CD4-positive, alpha-beta T cell treated with Interleukin-21 for 1 hour (primary cell): Measurements from ENCODE around the gene UVRAG.

ENCODE experiments used
- DNase-seq: peaks from one replicate; pipeline ENCODE4 v3.0.0-alpha.2; 2020

UVRAG gene

DNA sequence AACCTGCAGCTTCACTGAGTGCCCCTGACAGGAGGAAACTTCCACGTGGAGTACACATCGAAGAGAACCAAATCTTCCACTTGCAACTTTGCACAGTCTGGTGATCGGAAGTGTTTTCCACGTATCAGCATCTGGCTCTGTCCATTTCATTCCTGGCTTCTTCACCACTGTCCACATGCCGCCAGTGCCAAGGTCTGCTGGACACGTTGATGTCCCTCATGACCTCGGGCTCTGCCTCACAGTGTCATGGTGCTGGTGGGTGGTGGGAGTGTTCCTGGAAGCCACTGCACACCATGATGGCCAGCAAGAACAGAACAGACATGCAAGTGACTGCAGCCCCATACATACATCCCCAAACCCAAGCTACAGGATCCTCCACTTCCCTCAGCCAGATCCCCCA lies 342.9 kb downstream of the UVRAG start:
- no peak for DNase-seq

DNA sequence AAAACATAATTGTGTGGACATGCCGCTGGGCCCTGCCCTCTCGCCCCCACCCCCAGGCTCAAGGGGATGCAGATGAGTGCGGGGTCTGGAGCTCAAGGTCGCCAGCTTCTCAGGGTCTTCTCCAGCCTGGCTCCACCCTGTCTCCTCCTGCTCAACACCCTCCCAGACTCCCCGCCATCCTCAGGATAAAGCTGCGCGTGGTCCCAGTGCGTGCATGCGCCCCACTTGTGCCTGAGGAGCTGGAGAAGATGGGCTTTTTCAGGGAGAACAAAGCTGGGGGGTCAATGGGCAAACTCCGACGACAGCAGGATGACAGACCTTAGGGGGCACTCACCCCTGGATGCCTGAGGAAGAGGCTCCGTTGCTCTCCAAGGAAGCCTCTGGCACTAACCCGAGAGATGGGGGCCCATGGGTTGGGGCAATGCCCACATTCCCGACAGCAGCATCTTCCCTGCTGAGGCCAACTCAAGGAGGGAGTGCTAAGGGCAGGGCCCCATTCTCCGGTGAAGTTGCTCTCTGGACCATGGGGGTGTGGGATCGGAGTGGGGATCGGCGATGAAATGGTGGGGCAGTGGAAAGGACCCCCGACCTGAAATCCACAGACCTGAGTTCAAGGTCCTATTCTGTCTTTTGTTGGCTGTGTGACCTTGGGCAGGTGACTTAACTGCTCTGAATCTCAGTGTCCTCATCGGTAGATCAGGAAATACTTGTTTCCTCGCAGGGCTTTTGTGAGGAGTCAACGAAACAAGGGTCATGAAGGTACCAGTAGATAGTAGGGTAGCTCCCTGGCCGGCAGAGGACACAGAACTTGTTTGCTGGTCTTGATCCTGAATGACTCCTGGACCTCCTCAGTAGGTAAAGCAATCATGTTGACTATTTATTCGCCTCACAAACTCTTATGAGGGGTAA lies 343.6 kb downstream of the UVRAG start:
- DNase-seq: no peak

DNA sequence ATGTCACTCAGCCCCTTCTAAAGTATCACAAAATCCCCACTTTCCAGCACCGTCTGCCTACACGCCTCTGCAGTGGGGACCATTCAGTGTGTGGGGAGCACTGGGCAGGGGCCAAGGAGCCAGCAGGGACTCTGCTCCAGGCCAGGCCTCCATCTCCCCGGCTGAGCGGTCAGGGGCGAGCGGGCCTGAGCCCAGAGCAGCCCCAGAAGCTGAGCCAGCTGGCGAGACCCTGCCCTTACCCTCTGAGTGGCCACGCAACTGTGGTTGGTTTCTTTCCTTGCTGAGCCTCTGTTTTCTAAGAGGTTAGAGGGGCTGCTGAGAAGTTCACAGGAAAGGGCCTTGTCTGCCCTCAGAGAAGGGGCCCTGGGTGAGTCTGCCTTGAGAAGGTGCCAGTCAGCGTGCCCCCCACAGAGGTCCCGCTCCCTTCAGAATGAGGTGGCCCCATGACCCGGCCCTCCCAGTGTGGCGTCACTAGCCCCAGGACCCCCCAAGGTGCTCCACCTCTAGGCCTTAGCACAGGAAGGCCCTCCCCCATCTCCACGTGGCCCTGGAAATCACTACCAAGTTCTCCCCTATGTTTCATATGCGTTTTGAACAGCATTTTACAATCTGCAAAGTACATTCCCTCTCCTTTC lies 344.4 kb downstream of the UVRAG start:
- no peak for DNase-seq

DNA sequence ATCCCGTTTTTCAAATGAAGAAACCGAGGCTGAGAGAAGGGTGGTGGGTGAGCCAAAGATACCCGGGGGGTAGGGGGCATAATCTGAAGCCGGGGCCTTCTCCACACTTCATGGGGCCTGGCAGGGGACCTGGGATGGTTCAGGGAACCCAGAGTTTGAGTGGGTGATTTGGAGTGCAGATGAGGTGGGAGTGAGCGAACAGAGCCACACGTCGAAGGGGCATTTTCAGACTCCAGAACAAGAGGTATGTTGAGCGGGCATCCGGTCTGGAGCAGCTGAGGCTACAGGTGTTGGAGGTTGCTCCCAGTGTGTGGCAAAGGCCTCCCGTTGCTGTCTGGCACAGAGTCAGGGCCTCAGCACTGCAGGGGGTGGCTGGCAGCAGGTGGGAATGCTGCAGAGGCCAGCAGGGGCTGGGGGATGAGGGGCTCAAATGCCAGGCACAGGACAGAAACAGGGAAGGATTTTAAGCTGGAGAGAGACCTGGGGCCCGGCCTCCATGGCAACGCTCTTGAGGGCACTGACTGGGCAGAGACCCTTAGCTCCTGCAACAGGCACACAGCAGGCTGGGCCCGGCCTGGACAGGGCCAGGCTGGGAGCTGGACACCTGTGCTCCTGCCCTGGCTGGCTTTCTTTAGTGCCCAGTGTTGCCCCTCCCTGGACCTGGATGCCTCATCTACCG lies 345.1 kb downstream of the UVRAG start:
- no peak for DNase-seq

DNA sequence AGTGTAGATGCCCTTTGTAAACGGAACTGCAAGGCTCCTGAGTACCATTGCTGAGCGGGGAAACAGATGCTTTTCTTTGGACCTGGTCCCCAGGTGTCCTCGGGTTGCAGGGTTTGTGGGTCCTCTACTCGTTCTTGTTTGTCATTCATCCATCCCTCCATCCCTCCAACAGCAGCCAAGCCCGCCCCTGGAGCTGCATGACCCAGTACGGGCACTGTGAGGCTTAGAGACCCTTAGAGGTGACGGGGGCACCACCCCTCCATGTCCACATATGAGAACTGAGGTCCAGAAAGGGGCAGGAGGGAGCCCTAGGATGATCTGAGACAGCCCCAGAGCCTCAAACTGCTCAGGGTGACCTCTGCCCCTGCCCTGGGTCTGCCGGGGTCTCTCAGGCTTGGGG lies 345.8 kb downstream of the UVRAG start:
- DNase-seq: no peak

DNA sequence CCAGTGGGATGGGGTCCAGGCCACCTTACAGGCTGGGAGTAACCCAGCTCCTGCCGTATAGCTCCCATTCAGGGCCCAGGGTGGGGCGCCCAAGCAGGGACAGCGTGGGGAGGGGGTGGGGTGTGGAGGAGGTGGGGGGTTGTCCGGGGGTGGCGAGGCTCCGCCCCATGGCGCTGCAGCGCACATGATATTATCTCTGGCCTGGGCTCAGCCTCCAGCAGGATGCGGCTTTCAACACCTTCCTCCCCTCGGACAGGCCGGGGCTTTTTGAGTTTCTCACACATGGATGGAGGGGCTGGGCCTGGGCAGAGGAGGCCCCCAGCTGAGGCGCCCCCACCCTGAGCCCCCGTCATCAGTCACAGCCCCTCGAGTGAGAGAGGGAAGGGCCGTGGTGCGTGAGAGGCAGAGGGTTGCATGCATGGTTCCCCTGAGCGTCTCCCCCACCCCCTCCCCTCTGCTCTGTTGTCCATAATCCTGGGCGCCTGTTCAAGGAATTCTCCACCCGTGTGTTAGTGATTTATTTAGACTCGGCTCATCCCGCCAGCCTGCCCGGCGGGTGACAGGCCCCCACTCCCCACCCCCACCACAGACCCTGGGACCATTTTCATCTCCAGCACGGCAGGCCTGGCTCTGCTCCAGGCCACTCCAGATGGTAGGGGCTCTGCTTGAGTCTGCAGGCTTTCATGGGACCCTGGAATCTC lies 346.4 kb downstream of the UVRAG start:
- no peak for DNase-seq

DNA sequence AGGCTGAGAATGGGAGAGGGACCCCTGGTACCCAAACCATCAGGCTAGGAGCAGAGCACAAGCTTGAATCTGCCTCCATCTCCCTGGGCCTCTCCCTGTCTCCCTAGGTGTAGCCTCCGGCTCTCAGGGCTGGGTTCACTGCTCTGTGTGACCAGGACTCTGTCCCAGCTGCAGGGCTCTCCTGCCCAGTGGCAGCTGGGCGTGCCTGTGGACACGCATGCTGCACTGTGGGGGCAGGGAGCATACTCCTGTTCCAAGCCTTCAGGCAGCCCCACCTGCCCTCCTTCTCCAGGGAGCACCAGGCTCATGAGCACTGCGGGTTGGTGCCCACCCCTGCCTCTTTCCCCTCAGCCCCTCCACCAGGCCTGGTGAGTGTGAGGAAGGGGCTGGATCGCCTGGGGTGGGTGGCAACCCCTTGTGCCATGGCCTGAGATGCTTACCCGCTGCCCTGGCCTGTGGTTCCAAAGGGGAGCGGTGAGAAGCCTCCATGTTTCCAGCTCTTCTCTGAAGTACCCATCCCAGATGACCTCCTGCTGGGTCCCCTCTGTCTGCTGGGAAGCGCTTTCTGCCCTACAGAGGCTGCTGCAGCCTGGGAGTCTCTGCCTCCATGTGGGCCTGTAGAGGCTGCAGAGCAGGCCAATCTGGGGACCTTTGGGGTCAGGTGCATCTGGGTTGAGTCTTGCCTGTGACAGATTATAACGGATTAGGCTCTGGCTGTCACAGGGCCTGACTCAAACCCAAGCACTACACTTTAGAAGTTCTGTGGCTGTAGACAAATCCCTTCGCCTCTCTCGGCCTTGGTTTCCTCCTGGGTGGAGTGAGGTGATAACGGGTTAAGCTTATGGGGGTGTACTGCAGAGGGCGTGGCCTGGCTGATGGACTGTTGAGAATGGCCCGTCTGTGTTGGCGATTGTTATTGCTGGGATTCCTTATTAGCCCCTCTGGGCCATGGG lies 347.6 kb downstream of the UVRAG start:
- DNase-seq: no peak

DNA sequence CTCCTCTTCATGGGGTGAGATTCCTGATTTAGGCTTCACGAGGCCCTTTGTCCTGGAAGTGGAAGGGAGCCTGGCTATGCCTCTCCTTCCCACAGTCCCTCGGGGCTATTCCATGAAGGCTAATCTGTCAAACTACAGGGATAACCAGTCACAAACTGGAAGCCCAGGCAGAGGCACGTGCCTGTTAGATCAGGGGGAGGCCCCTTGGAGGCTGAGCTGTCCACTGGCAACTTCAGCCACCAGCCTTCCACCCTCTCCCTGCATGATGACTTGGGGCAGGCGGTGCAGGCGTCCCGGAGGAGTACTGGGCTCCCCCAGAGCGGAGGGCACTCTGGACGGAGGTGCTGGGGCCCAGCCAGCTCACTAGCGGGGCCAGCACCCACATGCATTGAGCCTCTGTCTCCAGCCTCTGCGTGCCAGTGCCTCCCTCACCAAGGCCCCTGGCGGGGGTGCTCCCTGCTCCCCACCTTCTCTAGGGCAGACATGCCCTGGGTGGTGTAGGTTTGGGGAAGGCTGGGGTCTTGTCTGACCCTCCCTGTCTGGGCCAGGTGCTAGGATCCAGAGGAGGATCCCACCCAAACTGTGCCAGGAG lies 348.4 kb downstream of the UVRAG start:
- no peak for DNase-seq

DNA sequence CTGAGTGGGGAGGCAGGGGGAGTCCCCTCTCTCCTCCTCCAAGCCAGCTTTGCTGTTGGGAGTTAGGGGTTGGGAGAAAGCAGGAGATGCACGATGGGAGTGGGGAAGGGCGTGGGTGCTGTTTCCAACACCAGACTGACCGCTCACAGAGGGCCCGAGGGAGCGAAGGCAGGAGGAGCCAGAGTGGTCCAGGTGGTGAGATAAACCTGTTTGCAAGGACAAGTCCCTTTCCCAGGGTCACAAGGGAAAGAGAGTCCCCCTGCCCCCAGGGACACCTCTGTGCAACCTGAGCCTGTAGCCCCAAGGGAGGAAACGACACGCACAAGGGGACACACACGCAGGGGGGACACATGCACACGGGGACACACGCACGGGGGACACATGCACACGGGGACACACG lies 349.1 kb downstream of the UVRAG start:
- no peak for DNase-seq

DNA sequence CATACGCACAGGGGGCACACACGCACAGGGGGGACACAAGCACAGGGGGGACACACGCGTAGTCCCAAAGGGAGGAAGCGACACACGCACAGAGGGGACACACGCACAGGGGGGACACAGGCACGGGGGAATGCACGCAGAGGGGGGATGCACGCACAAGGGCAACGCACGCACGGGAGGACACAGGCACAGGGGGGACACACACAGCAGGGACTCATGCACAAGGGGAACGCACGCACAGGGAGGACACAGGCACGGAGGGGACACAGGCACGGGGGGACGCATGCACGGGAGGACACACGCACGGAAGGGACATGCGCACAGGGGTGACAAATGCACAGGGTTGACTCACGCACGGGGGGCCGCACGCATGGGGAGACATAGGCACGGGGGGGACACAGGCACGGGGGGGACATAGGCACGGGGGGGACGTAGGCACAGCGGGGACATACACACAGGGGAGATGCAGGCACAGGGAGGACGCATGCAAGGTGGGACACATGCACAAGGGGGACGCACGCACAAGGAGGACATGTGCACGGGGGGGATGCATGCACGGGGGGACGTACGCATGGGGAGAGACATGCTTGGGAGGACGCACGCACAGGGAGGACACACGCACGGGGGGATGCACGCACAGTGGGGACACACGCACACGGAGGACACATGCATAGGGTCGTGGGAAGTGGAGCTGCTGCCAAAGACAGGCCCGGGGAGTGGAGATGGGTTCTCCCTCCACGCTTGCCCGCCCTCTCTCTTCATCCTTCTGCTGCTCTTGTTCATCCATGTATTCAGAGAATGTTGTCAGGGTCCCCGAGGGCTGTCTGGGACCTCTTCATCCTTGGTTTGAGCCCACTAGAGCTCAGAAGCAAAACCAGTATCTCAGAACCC lies 350.1 kb downstream of the UVRAG start:
- no peak for DNase-seq

DNA sequence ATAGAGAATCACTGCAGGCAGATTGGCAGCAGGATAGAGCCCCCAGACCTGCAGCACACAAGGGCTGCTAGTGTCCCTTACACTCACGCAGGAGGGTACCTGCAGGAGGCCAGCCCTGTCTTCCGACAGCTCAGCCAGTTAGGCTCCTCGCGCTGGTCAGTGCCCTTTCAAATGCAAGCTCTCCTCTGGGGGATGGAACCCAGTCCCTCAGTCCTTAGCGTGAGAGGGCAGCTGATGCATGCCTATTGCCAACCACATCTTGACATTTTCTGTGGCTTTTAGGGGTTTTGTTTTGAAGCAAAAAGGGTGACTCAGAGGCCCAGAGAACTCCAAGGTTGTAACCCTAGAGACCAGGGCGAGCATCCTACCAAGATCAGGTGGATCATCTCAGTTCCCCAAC lies 351.3 kb downstream of the UVRAG start:
- DNase-seq: no peak

DNA sequence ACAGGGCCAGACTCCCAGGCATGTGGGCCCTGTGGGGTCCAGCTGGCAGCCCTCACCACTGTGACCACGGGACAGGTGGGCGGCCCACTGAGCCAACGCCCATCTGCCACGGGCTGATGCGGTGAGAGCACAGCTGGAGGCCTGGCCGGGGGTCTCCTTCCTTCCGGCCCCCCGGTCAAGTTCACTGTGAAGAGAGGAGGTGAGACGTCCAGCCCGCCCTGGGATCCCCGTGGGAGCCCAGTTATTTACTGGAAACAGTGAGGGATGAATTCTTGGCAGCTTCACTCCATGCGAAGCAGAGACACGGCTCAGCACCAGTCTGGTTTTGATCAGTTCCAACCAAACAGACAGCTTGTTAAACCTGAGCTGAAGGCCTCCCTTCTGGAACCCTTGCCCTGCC lies 352.6 kb downstream of the UVRAG start:
- no peak for DNase-seq

DNA sequence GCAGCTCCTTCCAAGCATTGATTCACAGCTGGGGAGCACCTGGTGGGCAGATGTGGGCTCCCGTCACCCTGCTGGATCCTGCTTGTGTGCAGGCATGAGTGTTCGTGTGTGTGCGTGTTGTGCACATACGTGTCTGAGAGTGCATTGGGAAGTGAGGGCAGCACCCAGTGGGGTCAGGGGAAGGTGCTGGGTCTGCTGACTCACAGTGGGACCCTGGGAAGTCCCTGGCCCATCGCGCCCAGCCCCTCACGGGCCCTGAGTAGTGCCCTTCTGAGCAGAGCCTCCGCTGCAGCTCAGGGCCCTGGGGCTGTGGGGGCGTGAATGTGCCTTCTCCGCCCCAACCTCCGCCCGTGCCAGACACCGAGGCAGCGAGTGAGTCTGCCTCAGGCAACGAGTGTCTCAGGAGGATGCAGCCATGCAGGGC lies 354.5 kb downstream of the UVRAG start:
- no peak for DNase-seq

DNA sequence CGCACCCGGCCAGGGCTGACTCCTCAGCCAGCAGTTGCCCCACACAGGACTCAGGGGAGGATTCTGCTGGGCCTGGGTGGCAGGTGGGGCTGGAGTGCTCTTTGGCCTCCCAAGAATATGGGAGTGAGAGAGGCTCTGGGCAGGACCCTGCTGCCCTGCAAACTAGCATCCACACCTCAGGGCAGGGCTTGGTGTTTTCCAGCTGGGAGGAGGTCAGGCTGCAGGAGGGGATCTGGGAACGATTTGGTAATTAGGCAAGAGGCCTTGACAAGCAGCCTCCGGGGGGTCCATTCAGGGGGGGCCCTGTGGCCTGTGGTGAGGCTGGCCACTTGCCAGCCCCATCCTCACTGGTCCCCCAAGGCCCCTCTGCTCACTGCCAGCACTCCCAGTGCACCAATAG lies 355.5 kb downstream of the UVRAG start:
- no peak for DNase-seq

DNA sequence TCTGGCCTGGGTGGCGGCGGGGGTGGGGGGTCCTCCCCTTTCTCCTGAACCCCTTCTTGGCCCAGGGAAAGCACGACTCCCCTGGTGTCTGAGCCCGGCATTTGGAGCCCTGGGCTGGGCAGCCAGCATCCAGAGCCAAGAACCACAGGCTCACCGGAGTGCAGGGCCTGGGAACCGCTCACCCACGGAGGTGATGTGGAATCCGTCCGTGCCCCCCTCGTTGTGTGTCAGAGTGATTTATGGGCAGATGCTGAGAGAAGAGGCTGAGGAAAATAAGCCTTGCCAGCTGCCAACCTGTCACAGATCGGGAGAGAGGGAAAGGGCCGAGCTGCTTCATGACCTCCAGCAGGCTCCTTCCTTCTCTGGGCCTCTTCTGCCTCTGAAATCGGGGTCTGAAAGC lies 357.6 kb downstream of the UVRAG start:
- no peak for DNase-seq

DNA sequence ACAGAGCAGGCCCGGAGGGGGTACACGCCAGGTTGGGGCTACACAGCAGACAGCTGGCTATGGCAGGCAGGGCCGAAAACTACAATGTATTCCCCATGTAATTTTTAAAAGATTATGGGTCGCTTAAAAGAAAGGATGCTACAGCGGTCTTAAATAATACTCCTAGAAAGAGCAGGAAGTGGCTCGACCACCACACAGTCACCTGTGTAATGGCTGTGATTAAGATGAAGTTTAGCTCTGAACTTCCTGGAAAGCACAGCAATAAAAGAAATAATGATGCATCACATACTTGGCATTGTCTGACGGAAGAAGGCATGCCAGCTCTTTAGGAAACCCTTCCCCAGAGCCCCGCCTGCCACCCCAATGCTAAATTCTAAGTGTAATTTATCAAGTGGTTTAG lies 358.7 kb downstream of the UVRAG start:
- no peak for DNase-seq

DNA sequence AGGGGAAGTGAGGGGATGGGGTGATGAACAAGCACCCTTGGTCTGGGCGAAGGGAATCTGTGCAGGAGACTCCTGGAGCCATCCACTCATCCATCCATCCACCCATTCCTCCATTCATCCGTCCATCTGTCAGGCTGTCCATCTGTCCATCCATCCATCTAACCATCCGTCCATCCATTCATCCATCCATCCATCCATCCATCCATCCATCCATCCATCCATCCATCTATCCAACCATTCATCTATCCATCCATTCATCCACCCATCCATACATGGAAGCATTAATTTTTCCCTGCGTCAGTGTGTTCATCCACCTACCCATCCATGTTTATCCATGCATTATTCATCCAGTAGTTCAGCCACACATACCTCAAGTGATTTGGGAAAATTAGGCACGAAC lies 359.3 kb downstream of the UVRAG start:
- DNase-seq: no peak

DNA sequence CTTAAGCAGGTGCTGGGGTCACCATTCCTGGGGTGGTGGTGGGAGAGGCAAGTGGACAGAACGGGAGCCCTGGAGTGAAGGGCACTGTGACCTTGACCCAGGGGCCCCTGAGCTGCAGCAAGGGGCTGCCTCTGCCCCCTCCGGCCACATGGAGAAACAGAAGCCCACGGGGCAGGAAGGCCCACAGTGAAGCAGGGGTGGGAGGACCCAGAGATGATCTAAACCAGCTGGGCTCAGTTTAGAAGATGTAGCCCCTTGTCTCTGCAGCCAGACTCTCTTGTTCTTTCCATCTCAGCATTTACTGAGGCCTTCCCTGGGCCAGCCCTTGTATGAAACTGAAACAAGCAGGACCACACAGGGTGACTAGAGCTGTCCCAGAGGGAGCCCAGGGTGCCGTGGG lies 360.8 kb downstream of the UVRAG start:
- no peak for DNase-seq

DNA sequence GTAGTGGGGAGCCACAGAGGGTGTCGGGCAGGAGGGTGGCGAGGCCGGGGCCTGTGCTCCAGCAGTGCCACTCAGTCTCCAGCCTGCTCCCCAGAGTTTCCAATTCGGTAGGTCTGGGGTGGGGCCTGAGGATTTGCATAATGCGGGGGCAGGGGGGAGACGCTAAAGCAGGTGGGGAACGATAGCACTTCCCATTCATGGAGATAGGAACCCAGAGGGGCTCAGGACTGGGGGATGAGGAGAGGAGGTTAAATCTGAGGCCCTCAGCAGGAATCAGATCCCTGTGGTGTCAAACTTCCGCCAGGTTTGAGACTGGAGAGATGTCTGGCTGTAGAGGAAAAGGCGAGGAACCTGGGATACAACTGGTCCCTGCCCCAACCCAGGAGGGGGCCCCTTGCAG lies 361.5 kb downstream of the UVRAG start:
- no peak for DNase-seq

DNA sequence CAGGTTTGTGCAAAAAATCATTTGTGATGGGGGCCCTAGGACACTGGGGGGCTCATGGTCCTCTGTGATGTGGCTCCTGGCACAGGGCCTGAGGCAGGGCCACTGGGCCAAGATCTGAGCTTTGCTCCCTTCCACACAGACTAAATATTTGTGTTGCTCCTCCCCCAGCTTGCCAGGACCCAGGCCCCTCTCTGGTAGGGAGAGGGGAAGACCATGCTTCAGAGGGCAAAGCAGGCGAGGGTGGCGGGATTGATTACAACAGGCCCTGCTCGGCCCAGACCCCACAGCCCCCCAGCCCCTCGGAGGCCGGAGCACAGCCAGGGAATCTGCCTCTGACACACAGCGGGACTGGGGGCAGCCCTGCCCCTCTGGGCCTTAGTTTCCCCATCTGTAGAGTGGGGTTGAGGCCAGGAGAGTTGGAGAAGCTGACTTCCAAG lies 362.3 kb downstream of the UVRAG start:
- DNase-seq: no peak

DNA sequence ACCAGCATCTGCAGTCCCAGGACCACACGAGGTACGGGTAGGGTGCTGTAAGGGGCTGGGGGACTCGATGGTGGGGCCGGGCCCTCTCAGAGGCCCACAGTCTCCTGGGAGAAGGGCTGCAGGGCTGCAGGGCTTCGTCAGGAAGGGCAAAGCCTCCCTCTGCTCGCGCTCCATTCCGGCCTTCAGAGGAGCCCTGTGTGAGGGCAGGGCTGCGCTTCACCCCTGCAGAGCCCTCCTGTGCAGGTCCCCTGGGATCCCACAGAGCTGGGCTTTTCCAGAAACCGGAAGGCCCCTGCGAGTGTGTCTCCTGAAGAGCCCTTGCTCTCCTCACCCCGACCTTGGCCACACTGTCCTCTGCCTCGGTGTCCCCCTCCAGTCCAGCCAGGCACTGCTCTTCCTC lies 364.1 kb downstream of the UVRAG start:
- DNase-seq: no peak
